BJ (cell line): ENCODE measurements around the gene CCDC33. TPM values are rescaled to one million over a fixed set of nuclear protein-coding genes. Genes with fewer than 3 reads are reported as not detected.

Experiments used
- CTCF ChIA-PET: fragments of 350-600 bp; formaldehyde crosslinking; extraction: SDS; loops from one replicate; lab custom pipeline; 2021; ENCODE audit warnings: antibody characterized with exemption, inconsistent platforms; lab: Yijun Ruan, JAX
- POLR2A ChIA-PET: fragments of 300-600 bp; sonication (Branson Sonifier 250); formaldehyde crosslinking; extraction: SDS; loops from one replicate; lab custom pipeline; 2021; ENCODE audit warnings: antibody characterized with exemption; lab: Charles Lee
- DNase-seq: peaks from one replicate; pipeline ENCODE4 v3.0.0-alpha.2; 2011; ENCODE audit warnings: low read depth
- H3K27me3 ChIP-seq: 2 replicates; pipeline ENCODE4 v1.6.0; 2011; ENCODE audit warnings: low read length; ENCODE audit not compliant: control insufficient read depth, insufficient read depth
- H3K36me3 ChIP-seq: 2 replicates; pipeline ENCODE4 v1.5.1; 2011; ENCODE audit warnings: low read length; ENCODE audit not compliant: control insufficient read depth, insufficient read depth
- H3K4me3 ChIP-seq: 2 replicates; pipeline ENCODE4 v1.5.1; 2011; ENCODE audit warnings: low read depth, mild to moderate bottlenecking, control low read depth, low read length
- polyA plus RNA-seq: library from polyadenylated mRNA; depleted of rRNA; stranded (reverse); fragments of >200 nt; gene quantifications from 2 replicates; pipeline ENCODE4 v1.2.3, GENCODE V29; 2011
- TF ChIP-seq, protein P1 (sequence below): IDR thresholded peaks from 2 replicates; pipeline ENCODE4 v1.5.1; 2011; ENCODE audit warnings: low read depth, mild to moderate bottlenecking, control low read depth, inconsistent platforms, low read length, moderate library complexity; ENCODE audit not compliant: insufficient read depth

CCDC33 gene
- polyA plus RNA-seq, 1 experiment = 0.26 TPM

DNA sequence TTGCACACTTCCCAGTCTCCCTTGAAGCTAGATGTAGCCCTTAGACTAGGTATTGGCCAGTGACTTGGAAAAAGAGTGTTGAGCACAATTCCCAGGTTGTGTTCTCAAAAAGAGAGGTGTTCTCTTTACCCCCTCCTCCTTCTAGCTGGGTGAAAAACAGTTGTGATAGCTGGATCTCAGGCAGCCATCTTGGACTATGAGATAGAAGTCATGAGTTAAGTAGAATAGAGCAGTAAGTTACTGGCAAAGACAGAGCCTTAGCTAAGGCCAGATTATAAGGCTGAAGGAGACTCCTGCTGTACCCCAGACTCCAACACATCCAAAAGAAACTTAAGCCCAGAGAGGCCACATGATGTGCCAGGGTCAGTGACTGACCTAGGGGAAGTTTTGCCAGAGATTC, 25.4 kb upstream of the CCDC33 start:
- DNase-seq = no peak
- CTCF ChIA-PET = interaction anchor here (0.9 to 1.3 kb wide), 3 partner anchors 11 to 112 kb away, joined by 3 read pairs; no protein-coding TSS in a partner anchor
- no peaks in the 10 kb centered on the region for H3K27me3 ChIP-seq
- no peaks in the 10 kb centered on the region for H3K36me3 ChIP-seq
- TF ChIP-seq, protein P1, sequence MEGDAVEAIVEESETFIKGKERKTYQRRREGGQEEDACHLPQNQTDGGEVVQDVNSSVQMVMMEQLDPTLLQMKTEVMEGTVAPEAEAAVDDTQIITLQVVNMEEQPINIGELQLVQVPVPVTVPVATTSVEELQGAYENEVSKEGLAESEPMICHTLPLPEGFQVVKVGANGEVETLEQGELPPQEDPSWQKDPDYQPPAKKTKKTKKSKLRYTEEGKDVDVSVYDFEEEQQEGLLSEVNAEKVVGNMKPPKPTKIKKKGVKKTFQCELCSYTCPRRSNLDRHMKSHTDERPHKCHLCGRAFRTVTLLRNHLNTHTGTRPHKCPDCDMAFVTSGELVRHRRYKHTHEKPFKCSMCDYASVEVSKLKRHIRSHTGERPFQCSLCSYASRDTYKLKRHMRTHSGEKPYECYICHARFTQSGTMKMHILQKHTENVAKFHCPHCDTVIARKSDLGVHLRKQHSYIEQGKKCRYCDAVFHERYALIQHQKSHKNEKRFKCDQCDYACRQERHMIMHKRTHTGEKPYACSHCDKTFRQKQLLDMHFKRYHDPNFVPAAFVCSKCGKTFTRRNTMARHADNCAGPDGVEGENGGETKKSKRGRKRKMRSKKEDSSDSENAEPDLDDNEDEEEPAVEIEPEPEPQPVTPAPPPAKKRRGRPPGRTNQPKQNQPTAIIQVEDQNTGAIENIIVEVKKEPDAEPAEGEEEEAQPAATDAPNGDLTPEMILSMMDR = no peak
- POLR2A ChIA-PET = no interaction called here
- no peak overlapping the region for H3K4me3 ChIP-seq

DNA sequence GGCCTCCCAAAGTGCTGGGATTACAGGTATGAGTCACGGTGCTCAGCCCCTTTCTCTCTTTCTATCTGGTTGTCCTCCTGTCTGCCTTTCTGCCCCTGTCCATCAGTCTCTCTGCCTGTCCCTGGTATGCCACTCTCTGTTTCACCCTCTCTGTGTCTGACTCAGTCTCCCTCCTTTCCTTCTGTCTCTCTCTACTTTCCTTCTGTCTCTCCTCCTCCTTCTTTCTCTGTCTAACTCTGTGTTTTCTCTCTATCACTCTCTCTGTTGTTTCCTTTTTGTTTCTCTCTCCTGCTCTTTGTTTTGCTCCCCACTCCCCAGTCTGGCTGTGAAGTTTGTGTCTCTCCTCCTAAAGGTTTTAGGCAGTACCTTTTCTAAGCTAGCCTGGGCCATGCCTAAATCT, 24.5 kb upstream of the CCDC33 start:
- POLR2A ChIA-PET = no interaction called here
- CTCF ChIA-PET = interaction anchor here (0.7 to 1.4 kb wide), 4 partner anchors 8 to 84 kb away, joined by 3 read pairs; no protein-coding TSS in a partner anchor
- H3K27me3 ChIP-seq = 0 out of 2 replicates have a peak, but pooled peaks cover 1% of the 10 kb centered on the region

DNA sequence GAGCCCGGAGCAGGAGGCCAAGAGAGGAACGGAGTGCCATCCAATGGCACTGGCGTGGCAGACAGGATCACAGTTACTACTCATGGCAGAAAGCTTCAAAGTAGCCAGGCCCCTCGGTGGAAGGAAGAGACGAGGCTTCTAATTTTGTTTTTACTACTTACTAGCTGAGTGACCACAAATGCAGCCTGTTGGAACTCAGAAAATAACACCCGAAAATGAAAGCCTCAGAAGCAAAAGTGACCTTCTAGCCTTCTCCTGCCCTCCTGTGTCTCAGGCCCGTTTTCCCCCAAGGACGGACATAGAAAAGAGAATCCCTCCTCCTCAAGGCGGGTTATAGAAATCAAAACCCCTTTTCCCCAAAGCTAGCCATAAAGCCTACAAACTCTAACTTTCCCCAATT, 23.6 kb upstream of the CCDC33 start:
- Histone ChIP-seq H3K36me3 (no peaks in the 10 kb centered on the region), H3K4me3 (no peak overlapping the region), H3K27me3 (0 out of 2 replicates have a peak, but pooled peaks cover 1% of the 10 kb centered on the region)
- TF ChIP-seq, protein P1 = no peak
- ChIA-PET POLR2A (no interaction called here), CTCF (interaction anchor here (1.4 kb wide), 1 partner anchor 9 kb away, joined by 3 read pairs; no protein-coding TSS in a partner anchor)
- DNase-seq = no peak

More for the DNA sequence above, 24.5 kb upstream of the CCDC33 start:
- no peaks in the 10 kb centered on the region for H3K36me3 ChIP-seq
- TF ChIP-seq, protein P1 = no peak
- H3K4me3 ChIP-seq = no peak overlapping the region
- DNase-seq = no peak

DNA sequence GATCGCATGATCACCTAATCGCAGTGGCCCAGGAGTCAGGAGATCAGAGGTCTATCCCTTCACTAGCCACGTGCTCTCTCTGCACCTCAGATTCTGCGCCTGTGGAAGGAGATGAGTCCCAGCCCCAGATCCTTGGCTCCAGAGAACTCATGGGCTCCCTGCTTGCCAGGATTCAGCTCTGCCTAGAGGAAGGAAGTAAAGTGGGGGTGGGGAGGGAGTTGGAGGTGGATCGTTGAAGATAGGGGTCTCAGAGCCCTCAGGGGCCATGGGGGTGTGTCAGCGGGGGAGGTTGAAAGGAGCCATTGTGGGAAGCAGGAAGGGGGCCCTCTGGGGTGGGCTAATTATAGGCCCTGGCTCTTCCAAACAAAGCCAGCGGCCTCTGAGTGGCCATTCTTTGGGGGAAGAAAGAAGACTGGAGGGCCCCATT, 22.3 kb upstream of the CCDC33 start:
- no peak for DNase-seq
- H3K36me3 ChIP-seq = no peaks in the 10 kb centered on the region
- peaks cover 1% of the 10 kb centered on the region; the same call in 1 of the 2 replicates for H3K27me3 ChIP-seq
- H3K4me3 ChIP-seq = no peak overlapping the region
- TF ChIP-seq, protein P1 = no peak
- ChIA-PET POLR2A (no interaction called here), CTCF (interaction anchor here (0.7 kb wide), 1 partner anchor 35 kb away, joined by 3 read pairs; no protein-coding TSS in a partner anchor)

DNA sequence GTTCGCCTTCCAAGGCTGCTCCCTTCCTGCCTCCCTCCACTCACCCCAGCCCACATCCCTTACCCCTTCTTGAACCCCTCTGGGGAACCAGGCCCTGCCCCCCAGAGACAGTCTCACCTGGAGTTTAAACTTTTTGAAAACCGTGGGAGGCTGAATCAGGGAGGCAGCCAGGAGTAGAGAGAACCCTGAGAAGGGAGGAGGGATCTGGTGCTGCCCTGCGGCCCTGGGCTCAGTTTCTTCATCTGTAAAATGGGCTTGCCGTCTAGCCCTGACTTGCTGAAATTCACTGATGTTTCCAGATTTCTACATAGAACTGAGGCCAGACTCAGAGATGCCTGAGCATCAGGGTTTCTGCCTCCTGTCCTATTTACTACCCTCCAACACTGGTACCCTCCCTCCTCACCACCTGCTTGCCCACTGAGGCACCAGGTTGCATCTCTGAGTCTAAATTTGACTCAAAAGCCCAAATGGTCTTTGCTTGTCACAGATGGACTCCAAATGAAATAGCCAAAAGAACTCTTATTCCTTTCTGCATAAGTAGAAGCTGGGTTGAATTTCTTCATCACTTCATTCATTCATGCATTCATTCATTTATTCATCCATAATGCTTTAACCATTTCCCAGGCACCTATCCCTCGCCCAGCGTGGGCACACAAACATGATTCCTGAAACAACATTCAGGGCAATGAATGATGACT, 21.7 kb upstream of the CCDC33 start:
- DNase-seq = no peak
- H3K4me3 ChIP-seq = no peak overlapping the region
- TF ChIP-seq, protein P1 = no peak
- H3K27me3 ChIP-seq = peaks cover 1% of the 10 kb centered on the region; the same call in 1 of the 2 replicates
- ChIA-PET POLR2A (no interaction called here), CTCF (interaction anchor here (0.8 kb wide), 1 partner anchor 106 kb away, joined by 3 read pairs; no protein-coding TSS in a partner anchor)
- no peaks in the 10 kb centered on the region for H3K36me3 ChIP-seq
